ENCODE measurements around the gene FOXE1. TPM values are rescaled to one million over a fixed set of nuclear protein-coding genes. Genes with fewer than 3 reads are reported as not detected.
A peak's percentile ranks its signal among the peaks of the same experiment; 100 is the strongest.

FOXE1 gene
- total RNA-seq, 4 donors from 2014 or later, result 405 to 748 (median 454) TPM

DNA sequence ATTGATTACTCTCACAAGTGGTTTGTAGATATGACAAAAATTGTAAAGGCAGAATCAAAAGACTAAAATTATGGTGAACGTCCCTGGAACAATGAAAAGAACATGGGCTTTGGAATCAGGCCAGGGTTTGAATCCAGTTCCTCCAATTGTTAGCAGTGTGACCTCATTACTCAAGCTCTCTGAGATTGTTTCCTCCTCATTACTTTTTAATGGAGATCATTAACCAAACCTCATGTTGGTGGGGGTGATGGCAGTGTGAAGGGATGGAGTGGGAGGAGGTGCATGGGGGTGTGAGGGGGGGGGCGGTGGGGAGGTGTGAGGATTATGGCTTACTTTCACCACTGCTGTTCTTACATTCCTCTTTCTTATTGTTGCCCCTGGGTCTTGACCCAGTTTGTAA is 44.1 kb upstream of the FOXE1 start:
- Histone ChIP-seq H3K4me3 (replicated peaks in 1 of 3) (no peak overlapping the region), H3K27me3 (no peaks in the 10 kb centered on the region), H3K4me1 (peaks cover 5 to 10% of the 10 kb centered on the region in 2 donors), H3K27ac (peak overlapping the region in 2 of 3 donors; percentile 14 to 21), H3K36me3 (no peaks in the 10 kb centered on the region), H3K9me3 (no peaks in the 10 kb centered on the region)
- intact Hi-C loops (cut with DNase I), result no loop called here
- no peak for DNase-seq
- 56 to 68% methylated on average over 2 of the region's 2 CpGs for WGBS, 2 donors
- TF ChIP-seq POLR2A (IDR thresholded peaks at IDR 0.05), result no peak
- TF ChIP-seq, protein P1, sequence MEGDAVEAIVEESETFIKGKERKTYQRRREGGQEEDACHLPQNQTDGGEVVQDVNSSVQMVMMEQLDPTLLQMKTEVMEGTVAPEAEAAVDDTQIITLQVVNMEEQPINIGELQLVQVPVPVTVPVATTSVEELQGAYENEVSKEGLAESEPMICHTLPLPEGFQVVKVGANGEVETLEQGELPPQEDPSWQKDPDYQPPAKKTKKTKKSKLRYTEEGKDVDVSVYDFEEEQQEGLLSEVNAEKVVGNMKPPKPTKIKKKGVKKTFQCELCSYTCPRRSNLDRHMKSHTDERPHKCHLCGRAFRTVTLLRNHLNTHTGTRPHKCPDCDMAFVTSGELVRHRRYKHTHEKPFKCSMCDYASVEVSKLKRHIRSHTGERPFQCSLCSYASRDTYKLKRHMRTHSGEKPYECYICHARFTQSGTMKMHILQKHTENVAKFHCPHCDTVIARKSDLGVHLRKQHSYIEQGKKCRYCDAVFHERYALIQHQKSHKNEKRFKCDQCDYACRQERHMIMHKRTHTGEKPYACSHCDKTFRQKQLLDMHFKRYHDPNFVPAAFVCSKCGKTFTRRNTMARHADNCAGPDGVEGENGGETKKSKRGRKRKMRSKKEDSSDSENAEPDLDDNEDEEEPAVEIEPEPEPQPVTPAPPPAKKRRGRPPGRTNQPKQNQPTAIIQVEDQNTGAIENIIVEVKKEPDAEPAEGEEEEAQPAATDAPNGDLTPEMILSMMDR (IDR thresholded peaks at IDR 0.05), result no peak

DNA sequence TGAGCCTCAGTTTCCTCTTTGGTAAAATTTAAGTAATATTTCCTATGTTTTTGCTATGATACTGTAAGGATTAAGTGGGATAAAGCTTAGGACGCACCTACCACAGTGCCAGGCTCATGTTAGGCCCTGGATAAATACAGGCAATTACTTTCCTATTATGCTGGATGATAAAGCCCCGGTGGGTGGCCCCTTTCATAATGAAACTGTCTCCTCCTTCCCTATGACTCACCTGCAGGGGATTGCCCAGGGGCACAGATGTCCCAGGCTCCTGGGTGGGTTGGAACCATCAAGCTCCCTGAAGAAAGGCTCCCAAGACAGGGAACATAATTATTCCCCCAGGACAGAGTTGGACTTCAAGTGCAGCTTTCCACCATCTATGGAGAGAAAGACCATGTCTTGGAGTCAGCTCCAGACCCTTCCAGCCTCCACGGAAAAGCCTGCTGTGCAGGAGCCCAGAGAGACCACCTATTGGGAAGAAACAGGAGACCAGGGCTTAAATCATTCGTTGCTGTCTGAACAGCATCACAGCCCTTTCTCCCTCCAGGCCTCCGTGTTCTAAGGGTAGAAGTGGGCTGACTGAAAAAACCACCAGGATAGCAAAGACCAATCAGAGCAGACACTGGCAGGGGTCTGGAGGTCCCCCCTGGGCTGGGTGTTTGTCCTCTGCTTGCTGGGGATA is 43.2 kb upstream of the FOXE1 start:
- Histone ChIP-seq H3K27me3 (no peaks in the 10 kb centered on the region), H3K27ac (peak overlapping the region in 1 of 3 donors; percentile 8), H3K4me1 (peaks cover 5 to 9% of the 10 kb centered on the region in 2 donors), H3K36me3 (no peaks in the 10 kb centered on the region), H3K9me3 (no peaks in the 10 kb centered on the region), H3K4me3 (replicated peaks in 1 of 3) (no peak overlapping the region)
- intact Hi-C loops (cut with DNase I), result no loop called here
- no peak for DNase-seq
- WGBS, 2 donors, result 74 to 91% methylated on average over 5 of the region's 5 CpGs
- TF ChIP-seq, protein P1 (IDR thresholded peaks at IDR 0.05), result no peak
- no peak for TF ChIP-seq POLR2A (IDR thresholded peaks at IDR 0.05)

DNA sequence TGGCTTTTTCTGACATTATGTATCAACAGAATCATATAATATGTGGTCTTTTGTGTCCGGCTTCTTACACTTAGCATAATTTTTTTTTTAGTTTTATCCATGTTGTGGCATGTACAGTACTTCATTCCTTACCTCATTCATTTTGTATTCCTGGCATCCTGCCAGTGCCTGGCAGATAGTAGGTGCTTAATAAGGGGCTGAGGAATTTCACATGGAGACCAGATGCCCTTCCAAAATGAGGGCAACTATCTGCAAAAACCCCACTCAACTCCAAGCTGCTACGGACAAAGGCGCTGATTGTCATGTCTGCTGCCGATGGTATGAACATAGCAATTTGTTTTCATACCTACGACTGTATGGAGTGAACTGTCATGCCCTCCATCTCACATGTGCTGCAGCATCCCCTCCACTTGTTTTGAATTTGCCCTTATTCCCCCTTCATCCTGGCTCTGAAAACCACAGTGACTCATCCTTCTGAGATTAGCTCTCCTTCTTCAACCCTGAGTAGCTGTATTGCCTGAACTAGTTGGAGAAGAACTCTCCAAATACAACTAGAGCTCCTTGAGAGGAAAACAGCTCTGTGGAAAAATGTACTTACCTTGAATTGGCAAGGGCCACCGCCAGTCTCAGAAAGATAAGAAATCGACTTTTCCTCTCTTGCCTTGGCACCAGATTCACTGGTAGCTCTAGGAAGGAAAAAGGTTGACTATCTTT is 41.3 kb upstream of the FOXE1 start:
- intact Hi-C loops (cut with DNase I), result no loop called here
- peak overlapping the region; percentile 31 to 51 (median 38) for H3K27ac ChIP-seq
- TF ChIP-seq POLR2A (IDR thresholded peaks at IDR 0.05), result no peak
- TF ChIP-seq, protein P1 (IDR thresholded peaks at IDR 0.05), result no peak
- WGBS, 2 donors, result 63 to 72% methylated on average over 7 of the region's 7 CpGs
- peak; percentile 54 to 63 for DNase-seq
- no peaks in the 10 kb centered on the region for H3K27me3 ChIP-seq
- peaks cover 5 to 9% of the 10 kb centered on the region in 2 donors for H3K4me1 ChIP-seq
- H3K9me3 ChIP-seq, result no peaks in the 10 kb centered on the region
- no peaks in the 10 kb centered on the region for H3K36me3 ChIP-seq
- no peak overlapping the region for H3K4me3 ChIP-seq (replicated peaks in 1 of 3)

DNA sequence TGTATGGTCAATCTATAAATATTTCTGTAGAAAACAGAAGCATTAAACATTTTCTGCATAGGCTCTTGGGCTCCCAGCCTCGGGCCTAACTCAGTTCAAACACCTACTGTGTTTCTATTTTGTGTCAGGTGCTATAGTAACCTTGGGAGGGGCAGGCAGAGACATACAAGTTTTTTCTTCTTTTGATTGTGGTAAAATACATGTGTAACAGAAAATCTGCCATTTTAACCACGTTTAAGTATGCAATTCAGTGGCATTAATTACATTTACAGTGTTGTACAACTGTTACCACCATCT is 40.8 kb upstream of the FOXE1 start:
- intact Hi-C loops (cut with DNase I), result no loop called here
- 46 to 61% methylated on average over 2 of the region's 2 CpGs for WGBS, 2 donors
- no peaks in the 10 kb centered on the region for H3K27me3 ChIP-seq

More for the DNA sequence above, 40.8 kb upstream of the FOXE1 start:
- DNase-seq, result no peak
- Histone ChIP-seq H3K4me1 (peaks cover 5 to 9% of the 10 kb centered on the region in 2 donors), H3K9me3 (no peaks in the 10 kb centered on the region), H3K36me3 (no peaks in the 10 kb centered on the region), H3K27ac (peak overlapping the region; percentile 31 to 51 (median 38)), H3K4me3 (replicated peaks in 1 of 3) (no peak overlapping the region)
- TF ChIP-seq POLR2A (IDR thresholded peaks at IDR 0.05), result no peak
- TF ChIP-seq, protein P1 (IDR thresholded peaks at IDR 0.05), result no peak
